Smooth muscle cell (in vitro differentiated cells): ENCODE measurements around the gene CDH15. TPM values are rescaled to one million over a fixed set of nuclear protein-coding genes. Genes with fewer than 3 reads are reported as not detected.

Source experiments
- DNase-seq: peaks from one replicate; lab custom pipeline; 2025; ENCODE audit not compliant: unreplicated experiment; lab: John Stamatoyannopoulos, UW
- H2AFZ ChIP-seq: fragments of 200-600 bp; sonication (generic); 2 replicates; pipeline ENCODE4 v1.6.0; 2016; ENCODE audit warnings: antibody characterized with exemption, low read depth, mild to moderate bottlenecking
- H3F3A ChIP-seq: fragments of 200-600 bp; sonication (generic); 2 replicates; pipeline ENCODE4 v1.6.0; 2017; ENCODE audit warnings: antibody characterized with exemption, low read depth
- H3K27ac ChIP-seq: fragments of 200-600 bp; sonication (generic); 2 replicates; pipeline ENCODE4 v1.5.1; 2016; ENCODE audit warnings: low read depth, mild to moderate bottlenecking
- H3K27me3 ChIP-seq: fragments of 200-600 bp; sonication (generic); 2 replicates; pipeline ENCODE4 v1.6.1; 2016; ENCODE audit warnings: low read depth, mild to moderate bottlenecking
- H3K36me3 ChIP-seq: fragments of 200-600 bp; sonication (generic); 2 replicates; pipeline ENCODE4 v1.5.1; 2016; ENCODE audit warnings: low read depth
- H3K4me1 ChIP-seq: fragments of 200-600 bp; sonication (generic); 2 replicates; pipeline ENCODE4 v1.5.1; 2016; ENCODE audit warnings: low read depth
- H3K4me2 ChIP-seq: fragments of 200-600 bp; sonication (generic); 2 replicates; pipeline ENCODE4 v1.6.0; 2016; ENCODE audit warnings: mild to moderate bottlenecking
- H3K4me3 ChIP-seq: fragments of 200-600 bp; sonication (generic); 2 replicates; pipeline ENCODE4 v1.5.1; 2016; ENCODE audit warnings: mild to moderate bottlenecking
- H3K79me2 ChIP-seq: fragments of 200-600 bp; sonication (generic); 2 replicates; pipeline ENCODE4 v1.6.0; 2016; ENCODE audit warnings: low read depth, mild to moderate bottlenecking
- H3K9ac ChIP-seq: fragments of 200-600 bp; sonication (generic); 2 replicates; pipeline ENCODE4 v1.6.0; 2016; ENCODE audit warnings: low read depth
- H3K9me3 ChIP-seq: fragments of 200-600 bp; sonication (generic); replicated peaks from 2 replicates; pipeline ENCODE4 v1.5.1; 2016; ENCODE audit warnings: low read depth
- H4K20me1 ChIP-seq: fragments of 200-600 bp; sonication (generic); 2 replicates; pipeline ENCODE4 v1.6.0; 2016; ENCODE audit warnings: low read depth
- CTCF ChIP-seq: fragments of 200-600 bp; sonication (generic); IDR thresholded peaks from 2 replicates; pipeline ENCODE4 v1.5.1; 2017; ENCODE audit warnings: borderline replicate concordance, mild to moderate bottlenecking, antibody characterized with exemption; ENCODE audit not compliant: insufficient read depth, poor library complexity, severe bottlenecking
- WGBS: methylation state at CpG from one replicate; pipeline ENCODE4 v1.1.7; 2016; ENCODE audit warnings: low lambda C conversion rate; 5-methylcytosine and 5-hydroxymethylcytosine counted together
- polyA plus RNA-seq: library from polyadenylated mRNA; unstranded; fragments of >200 nt; fragmentation: Nextera tagmentation; extraction: Ambion mirVana; gene quantifications from 2 replicates; pipeline ENCODE4 v1.2.1, GENCODE V29; 2016
- total RNA-seq: library from RNA; depleted of rRNA; stranded (reverse); fragments of >200 nt; gene quantifications from 2 replicates; pipeline ENCODE4 v1.2.3, GENCODE V29; 2014

The CDH15 gene
- total and polyA plus RNA-seq, 2 experiments from 2014 or later: 0.36 to 1.4 TPM

GRCh38 chr16:89210165-89210903 lies 38.8 kb downstream of the CDH15 start:
- Histone ChIP-seq H3K36me3 (no peaks in the 10 kb centered on the region), H3K9me3 (no peaks in the 10 kb centered on the region), H3K27me3 (peaks cover 3% of the 10 kb centered on the region), H3K79me2 (no peaks in the 10 kb centered on the region), H2AFZ (no peak overlapping the region), H3K4me2 (no peak overlapping the region), H3K27ac (no peak overlapping the region), H3F3A (no peaks in the 10 kb centered on the region), H3K4me3 (no peak overlapping the region), H3K9ac (no peak overlapping the region), H4K20me1 (no peaks in the 10 kb centered on the region), H3K4me1 (no peaks in the 10 kb centered on the region)
- no peak for TF ChIP-seq CTCF
- WGBS: 81% methylated on average over 11 of the region's 11 CpGs
- DNase-seq: no peak

GRCh38 chr16:89210904-89211515 lies 39.5 kb downstream of the CDH15 start:
- no peaks in the 10 kb centered on the region for H3K9me3 ChIP-seq
- no peak overlapping the region for H3K27ac ChIP-seq
- TF ChIP-seq CTCF: no peak
- no peak overlapping the region for H3K9ac ChIP-seq
- no peak overlapping the region for H2AFZ ChIP-seq
- no peaks in the 10 kb centered on the region for H3K4me1 ChIP-seq
- H3K79me2 ChIP-seq: no peaks in the 10 kb centered on the region
- no peak overlapping the region for H3K4me2 ChIP-seq
- no peaks in the 10 kb centered on the region for H3F3A ChIP-seq
- DNase-seq: no peak
- WGBS: 65% methylated on average over 15 of the region's 15 CpGs
- H3K4me3 ChIP-seq: no peak overlapping the region
- no peaks in the 10 kb centered on the region for H3K36me3 ChIP-seq
- no peaks in the 10 kb centered on the region for H4K20me1 ChIP-seq
- H3K27me3 ChIP-seq: no peaks in the 10 kb centered on the region

- Histone ChIP-seq H3K27me3 (no peaks in the 10 kb centered on the region), H3K4me1 (peaks cover 9% of the 10 kb centered on the region), H3K36me3 (no peaks in the 10 kb centered on the region), H3K9me3 (no peaks in the 10 kb centered on the region), H4K20me1 (peaks cover 7% of the 10 kb centered on the region), H3F3A (no peaks in the 10 kb centered on the region), H2AFZ (peak overlapping the region; percentile 95), H3K4me2 (peak overlapping the region; percentile 98), H3K9ac (peak overlapping the region; percentile 98), H3K4me3 (peak overlapping the region; percentile 95), H3K27ac (peak overlapping the region; percentile 94), H3K79me2 (peaks cover 28% of the 10 kb centered on the region)
- peak; percentile 57 for TF ChIP-seq CTCF
- WGBS: 7% methylated on average over 25 of the region's 25 CpGs
- DNase-seq: peak; percentile 16
Measured at GRCh38 chr16:89216315-89217137, 45.0 kb downstream of the CDH15 start.
